ENCODE results near the gene SORBS1.

Gene SORBS1

DNA sequence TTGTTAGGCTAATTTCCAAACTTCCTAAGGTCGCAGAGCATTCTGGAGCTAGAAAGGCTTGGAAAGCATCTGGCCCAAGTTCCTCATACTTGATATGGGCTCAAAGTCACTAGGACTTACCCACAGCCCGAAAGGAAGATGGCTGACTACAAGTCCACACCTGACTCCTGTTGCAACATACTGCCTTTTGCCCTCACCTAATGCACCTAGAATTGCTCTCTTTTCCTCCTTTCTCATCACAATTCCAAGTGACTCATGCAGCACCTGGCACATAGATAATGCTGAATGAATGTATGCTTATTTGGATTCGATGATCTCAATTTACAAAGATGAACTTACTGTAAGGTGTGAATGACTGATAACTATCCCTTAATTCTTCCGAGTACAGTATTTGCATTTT, 131.5 kb downstream of the SORBS1 start:
- no peak for DNase-seq

DNA sequence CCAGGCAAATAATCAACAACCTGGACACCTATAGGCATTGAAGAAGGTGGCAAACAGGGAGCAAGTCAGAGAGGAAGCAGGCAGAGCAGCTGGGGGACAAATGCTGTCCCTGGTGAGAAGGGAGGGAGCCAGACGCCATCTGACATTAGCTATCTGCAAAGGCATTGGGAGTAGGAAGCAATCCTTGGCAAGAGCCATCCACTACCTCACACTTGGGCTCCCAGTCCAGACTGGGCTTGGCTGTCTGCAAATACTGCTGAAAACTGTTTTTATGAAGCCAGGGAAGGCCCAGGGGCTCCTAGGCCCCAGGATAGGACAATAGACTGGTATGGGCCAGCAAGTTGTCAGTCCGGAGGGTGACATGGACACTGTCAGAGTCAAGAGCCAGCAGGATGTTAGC, 132.5 kb downstream of the SORBS1 start:
- DNase-seq: no peak

DNA sequence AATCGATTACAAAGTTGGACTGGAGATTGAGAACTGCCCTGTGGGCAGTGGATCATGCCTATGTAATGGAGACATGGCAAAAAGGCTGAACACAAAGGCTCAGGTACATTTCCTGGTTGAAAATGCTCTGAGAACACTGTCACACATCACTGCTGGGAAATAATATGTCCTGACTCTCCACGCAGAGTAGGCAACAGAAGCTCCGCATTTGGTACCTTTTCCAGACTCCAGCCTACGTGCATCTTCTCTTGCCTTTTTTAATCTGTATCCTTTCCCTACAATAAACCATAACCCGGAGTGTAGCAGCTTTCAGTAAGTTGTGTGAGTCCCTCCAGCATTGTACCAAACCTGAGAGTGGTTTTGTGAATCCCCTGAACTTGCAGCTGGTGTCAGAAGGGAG, 134.7 kb downstream of the SORBS1 start:
- DNase-seq: no peak

DNA sequence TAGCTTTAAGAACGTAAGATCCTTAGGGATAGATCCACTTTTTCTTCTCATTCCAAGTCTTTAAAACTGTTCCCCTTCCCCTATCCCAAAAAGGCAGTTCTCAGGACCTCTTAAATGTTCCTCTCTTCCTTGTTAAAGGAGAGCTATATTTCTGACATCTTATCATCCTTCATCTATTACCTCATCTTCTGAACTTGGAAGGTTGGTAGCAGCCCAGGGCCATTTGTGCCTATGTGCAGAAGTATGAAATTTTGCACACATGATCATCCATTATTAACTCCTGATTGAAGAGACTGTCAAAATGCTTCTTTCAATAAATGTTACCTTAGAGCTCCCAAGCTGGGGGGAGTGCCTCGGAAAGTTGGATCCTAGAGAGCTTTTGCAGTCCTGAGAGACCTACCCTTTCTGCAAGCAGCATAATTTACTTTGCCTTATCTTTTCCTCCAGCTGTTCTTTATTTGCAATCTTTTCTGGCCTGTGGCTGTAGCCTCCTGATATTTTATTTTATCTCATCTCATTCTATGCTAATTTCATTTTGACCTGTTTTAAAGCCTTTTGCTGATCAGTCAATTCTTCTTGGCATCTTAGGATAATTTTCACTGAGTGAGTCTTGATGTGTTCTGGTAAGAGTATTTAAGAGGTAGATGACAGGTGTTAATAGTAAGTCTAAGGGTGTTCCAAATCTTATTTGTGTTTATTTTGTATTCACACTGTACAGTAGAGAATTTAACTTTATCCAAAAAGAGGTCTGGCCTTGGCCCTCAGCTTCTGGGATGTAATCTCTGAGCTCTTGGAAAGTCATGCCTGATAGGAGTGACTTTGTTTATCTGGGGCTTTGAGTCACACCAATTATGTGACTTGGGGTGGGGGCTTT, 135.3 kb downstream of the SORBS1 start:
- no peak for DNase-seq

DNA sequence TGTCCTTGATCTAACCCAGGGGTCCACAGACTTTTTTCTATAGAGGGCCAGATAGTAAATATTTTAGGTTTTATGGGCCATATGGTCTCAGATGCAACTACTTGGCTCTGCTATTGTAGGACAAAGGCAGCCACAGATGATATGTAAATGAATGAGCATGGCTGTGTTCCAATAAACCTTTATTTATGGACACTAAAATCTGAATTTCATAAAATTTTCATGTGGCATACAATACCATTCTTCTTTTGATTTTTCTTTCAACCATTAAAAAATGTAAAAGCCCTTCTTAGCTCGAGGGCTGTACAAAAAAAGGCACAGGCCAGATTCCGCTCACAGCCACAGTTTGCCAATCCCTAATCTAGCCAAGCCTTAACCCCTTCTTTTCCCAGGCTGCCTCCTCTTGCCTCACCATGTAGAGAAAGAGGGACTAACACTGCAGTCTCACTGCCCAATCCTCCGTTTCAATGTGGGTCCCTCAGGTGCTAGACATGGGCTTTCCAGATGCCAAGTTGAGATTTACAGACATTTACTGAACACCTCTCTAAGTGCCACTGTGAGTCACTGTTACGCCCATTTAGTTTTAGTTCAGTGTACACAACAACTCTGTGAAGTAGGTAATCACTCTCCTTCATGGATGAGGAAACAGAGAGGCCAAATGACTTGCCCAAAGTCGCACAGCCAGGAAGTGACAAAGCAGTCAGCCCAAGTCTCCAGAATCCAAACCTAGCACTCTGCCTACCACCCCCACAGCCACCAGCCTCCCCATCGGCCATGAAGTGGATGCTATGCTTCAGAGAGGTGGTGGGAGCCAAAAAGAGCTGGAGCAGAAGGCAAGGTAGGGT, 137.8 kb downstream of the SORBS1 start:
- DNase-seq: no peak

DNA sequence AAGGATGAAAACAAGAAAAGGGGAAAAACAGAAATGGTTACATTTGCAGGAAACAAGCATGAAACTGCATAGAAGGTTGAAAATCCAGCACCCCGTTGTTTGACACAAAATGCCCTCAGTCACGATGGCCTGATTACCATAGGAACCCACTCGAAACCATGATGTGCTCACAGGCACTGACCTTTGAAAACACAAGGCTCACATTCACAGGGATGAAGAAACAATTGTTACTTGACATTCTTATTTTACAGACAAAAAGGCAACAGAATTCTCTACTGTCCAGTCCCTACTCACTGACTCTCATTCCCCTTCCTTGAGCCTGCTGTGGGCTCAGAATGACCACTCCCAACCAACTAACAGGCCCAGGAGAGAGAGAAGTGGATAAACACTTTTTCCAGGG, 138.9 kb downstream of the SORBS1 start:
- no peak for DNase-seq

DNA sequence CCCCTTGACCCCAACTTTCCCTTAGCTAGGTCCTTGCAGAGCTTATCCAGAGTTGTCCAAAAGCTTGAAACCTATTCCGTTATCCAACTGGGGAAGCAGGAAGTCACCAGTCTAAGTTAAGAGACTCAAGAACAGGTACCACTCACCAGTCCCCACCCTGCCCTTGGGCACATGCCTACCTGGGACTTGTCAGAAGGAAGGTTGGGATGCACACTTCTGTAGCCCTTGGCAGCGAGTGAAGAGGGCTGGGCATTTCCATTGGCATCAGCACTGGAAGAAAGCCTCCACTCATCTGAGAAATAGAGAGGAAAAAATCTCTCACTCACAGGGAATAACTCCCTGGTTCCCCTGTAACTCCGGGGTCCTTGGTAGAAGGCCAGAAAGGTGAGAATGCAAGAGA, 139.4 kb downstream of the SORBS1 start:
- no peak for DNase-seq

DNA sequence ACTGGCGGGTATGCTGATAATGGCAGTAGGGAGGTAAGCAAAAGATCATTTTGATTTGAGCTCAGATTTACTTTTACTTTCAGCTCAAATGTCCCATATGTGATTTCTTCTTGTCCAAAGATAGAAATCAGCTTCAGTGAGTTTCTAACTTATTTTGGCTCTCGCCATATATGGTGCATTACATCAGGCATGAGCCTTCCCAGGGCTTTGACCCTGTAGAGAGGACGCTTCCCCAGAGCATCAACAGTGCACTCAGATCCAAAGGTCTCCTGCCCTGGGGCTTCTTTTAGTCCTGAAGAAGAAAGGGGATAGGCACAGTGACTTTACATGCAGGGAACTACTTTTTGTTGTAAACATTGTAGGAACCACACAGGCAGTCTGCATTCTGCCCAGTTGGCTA, 141.8 kb downstream of the SORBS1 start:
- DNase-seq: no peak

DNA sequence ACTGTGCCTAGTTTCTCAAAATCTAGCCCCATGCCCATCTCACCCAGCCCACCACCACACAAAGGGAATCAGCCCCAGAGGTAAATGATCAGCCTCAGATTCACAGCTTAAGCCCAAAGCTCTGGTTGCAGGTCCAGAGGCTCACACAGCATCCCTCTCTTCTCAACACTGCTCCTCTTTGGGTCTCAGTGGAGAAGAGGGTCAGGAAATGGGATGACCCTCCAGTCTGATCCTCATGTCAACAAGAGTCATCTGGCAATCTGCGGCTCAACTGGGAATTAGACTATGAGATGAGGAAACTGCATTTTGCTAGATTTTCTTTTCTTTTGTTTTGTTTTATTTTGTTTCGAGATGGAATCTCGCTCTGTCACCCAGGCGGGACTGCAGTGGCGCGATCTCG, 144.2 kb downstream of the SORBS1 start:
- no peak for DNase-seq

DNA sequence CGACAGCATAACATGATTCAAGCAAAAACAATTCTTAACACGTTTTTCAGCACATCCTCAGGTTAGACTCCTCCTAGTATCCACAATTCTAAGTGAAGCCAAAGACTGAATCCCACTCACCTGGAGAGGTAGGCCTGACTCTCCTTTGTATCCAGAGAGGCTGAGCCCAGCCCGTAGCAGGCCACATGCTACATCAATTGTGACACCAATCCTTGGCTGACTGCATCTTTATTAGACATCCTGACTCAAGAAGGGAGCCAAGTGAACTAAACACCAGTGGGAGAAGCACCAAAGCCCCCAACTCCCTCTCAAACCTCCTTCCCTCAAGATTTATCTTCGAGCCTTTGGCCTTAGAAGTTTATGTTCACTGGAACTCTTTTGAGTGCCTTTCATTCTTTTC, 144.9 kb downstream of the SORBS1 start:
- no peak for DNase-seq

DNA sequence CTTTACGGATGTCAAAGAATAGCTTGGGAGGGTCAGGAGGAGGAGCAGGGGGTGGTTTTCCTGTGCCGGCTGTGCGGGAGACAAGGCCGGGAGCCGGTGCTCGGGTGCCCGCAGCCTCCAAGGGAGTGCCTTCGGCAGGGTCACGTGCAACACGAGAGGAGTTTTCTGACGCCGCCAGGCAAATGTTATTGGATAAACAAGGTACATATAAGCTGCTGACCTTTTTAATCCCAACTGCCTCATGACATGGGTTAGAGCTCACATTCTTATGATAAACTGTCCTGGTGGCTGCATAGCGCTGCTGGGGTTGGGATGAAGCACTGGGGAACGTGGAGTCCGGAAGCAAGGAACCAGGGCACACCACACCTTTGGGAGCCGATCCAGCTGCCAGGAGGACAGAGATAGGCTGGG, 145.5 kb downstream of the SORBS1 start:
- no peak for DNase-seq

DNA sequence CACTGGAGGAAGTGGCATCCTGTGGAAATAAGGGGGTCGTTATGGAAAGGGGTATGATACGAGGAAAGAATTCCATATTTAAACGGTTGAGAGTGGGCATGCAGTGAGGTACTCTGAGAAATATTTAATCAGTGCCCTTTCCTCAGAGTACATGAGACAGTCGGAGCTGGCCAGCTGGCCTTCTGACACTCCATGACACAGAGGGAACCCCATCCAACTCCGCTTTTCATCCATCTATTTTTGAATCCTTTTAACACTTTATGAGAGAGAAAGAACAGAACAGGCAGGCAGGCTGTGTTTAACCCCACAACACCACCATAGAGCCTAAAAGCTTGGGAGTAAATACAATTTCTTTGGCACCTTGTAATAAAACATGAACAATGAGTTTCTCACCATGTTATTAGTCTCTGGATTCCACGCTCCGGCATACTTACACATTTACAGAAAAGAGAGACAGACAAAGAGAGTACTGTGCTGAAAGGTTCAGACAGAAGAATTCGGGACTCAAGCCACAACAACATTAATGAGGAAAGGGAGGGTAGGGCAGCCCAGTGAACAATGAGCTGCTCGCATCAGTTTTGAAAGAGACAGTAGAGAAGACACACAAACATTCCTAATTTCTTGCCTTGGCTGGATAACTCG, 146.2 kb downstream of the SORBS1 start:
- no peak for DNase-seq

DNA sequence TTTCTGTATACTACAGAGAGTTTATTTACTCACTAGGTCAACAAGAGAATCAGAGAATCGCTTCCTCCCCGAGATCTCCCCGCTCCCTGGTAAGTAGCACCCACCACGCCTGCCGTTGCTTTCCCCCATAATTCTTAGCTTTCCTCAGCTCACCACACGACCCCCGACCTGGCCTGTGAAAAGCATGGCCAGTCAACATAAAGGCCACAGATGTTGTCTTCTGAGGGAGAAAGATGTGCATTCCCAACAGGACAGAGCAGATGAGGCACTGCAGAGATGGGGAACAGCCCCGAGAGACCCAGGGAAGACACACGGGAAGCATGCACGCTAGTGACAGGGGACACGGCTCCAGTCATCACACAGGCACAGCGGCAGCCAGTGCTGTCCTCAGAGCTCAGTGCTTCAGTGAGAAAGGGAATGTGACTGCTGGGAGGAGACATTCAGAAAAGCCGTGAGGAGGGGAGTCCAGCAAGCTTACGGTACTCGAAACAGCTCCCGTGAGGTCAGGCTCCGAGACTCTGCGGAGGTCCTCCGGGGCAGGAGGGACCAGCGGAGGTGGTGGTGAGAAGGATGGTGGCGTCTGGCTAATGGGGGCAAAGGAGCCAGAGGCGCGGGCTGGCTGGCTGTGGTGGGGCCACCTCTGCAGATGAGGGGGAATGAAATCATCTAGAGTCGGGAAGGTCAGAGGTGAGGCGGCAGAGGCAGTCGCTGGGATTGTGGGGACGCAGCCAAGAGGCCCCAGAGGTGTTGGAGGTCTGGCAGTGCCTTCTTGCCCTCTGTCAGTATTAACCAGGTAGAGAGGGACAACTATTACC, 146.9 kb downstream of the SORBS1 start:
- DNase-seq: no peak

DNA sequence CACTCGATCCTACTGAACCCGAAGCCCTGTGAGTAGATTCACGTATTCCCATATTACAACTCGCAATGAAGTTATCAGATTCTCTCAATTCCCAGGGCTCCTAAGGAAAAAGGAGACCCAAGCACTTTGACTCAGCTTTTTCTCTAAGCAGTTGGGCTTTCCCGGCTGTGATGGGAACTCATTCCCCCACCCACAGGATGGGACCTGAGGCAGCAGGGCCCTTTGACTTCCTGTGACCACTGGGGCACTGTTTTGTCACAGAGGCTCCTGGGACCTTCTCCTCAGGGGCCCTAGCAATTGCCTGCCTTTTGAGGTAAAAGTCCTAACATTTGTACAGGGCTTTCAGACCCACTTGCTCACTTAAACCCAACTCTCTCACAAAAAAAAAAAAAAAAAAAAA, 147.6 kb downstream of the SORBS1 start:
- DNase-seq: no peak

DNA sequence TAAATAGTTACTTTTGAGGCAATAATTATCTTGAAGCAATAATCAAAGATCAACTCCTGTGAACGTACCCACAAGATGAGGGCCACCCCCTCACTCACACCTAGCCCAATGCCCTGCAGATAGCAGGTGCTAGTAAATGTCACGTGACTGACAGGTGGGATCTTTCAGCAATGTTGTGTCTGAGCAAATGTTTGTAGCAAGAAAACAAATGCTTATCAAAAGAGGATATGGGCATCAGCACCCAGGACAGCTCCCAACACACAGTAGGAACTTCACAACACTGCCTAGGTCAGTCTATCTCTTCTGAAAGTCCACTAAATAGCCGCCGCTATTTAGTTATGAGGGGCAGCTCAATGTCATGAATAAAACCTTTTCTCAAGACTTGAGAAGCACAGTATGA, 149.5 kb downstream of the SORBS1 start:
- DNase-seq: no peak

DNA sequence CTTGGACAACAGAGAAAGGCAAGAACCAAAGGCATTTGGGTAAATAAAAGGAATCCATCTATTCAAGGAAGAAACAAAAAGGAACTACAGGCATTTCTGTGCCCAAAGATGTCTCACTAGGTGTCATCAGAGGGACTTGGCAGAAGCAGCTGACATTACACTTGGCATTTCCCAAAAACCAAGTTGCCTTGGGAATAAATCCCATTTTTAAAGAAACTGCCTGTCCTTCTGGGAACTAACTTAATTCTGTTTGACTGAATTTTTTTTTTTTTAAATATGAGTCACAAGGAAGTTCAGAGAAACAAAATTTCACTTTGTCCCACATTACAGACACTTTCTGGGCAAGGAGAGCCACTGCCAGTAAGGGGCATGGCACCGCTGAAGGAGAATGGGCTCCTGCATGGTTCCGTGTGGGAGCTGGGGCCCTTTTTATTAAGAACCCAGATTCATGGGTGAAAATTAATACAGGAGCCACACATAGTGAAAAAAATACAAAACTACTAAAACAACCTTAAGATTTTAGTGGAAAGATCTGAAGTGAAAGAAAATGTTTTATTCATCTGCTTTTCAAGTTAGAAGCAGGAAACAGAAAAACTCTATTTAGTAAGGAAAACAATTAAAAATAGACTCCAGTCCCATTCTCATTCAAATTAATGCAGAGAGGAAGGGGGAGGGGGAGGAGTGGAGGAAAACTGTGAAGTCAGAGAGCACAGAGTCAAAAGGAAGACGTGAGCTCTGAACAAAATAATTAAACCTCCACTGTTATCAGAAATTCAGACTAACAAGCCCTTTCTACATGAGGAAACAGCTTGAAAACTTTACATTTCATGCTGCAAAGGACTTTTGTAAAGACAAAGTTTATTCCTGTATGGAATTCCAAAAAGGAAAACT, 151.9 kb downstream of the SORBS1 start:
- no peak for DNase-seq

DNA sequence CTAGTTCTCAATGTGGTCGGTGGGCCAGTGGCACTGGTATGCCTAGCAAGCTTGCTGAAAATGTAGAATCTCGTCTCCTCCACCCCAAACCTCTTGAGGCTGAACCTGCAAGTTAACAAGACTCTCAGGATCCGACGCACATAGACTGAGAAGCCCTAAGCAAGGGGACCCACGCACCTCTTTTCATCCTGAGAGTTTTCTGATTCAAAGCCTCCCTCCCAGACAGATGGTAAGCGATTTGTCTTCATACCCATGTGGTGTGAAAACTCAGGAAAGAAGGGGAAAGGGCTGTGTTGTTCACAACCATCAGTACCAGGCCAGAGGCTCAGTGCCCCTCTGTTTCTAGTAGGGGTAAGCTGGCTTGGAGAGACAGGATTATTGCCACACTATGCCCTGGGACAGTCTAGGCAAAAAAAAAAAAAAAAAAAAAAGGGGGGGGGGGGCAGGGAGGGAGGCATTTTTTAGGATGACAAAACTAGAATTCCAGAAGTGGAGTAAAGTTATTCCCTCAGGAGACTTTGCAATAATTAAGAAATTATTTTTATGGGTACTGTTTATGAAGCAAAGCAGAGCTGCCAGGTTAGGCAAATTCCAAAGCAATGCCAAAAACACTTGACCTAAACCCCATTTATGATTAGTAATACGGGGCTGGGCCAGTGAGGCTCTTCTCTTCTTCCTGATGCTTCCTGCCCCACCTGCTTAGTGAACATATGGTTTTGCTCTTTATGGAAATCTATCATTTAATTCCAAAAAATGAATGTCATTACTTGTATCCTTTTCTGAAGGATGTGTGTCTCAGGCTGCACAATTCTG, 152.8 kb downstream of the SORBS1 start:
- no peak for DNase-seq

DNA sequence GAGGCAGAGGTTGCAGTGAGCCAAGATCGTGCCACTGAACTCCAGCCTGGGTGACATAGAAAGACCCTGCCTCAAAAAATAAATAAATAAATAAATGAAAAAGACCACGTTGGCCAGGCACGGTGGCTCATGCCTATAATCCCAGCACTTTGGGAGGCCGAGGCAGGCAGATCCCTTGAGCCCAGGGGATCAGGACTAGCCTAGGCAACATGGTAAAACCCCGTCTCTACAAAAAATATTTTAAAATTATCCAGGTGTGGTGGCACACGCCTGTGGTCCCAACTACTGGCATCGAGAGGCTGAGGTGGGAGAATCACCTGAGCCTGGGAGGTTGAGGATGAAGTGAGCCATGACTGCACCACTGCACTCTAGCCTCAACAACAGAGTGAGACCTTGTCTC, 153.6 kb downstream of the SORBS1 start:
- no peak for DNase-seq

DNA sequence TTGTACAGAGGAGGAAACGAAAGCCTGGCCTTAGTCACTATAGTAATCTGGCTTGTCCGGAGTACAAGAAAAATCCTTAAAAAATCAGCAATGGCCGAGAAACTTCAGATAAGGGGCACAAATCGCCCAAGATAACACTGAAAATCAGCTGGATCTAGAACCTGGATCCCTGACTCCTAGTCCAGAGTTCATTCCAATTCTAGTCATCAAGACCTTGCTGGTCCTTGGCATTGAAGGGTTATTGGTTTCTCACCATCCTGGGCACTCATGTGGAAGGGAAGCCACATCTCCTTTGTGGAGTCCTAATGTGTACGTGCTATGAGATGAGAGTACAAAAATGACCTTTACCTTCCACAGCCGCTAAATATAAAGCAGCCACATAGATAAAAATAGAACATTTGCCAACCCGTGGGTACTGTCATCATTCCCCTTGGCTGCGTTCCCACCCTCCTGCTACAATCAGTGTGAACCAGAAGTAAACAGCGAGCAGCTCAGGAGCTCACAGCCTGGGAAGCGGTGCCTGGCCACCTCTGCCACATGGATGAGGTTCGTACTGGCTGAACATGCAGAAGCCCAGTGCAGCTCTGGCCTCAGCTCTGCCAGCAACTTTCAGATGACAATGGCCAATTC, 154.4 kb downstream of the SORBS1 start:
- DNase-seq: no peak

DNA sequence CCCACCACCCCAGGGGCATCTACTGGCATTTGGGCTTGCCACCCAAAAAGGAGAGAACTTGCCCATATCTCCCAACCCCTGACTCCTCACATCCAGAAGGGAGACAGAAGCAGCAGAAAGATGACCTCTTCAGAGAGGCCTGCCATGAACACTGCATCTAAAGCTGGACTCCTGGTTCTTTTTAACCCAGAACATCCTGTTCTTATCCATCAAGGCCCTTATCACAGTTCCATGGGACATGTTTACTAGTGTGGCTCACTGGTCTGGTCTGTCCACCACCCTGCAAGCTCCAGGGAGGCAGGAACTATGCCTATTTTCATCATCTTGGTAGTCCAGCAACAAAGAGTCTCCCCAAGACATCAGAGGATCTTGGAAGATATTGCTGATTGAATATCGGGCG, 155.5 kb downstream of the SORBS1 start:
- no peak for DNase-seq
